Astrocyte (in vitro differentiated cells and primary cell): ENCODE data around the gene MYT1.

Experiments
- CTCF ChIP-seq: IDR thresholded peaks from 2 replicates; pipeline ENCODE4 v1.5.1; 2011; ENCODE audit warnings: low read depth, mild to moderate bottlenecking, inconsistent platforms, low read length, moderate library complexity; ENCODE audit not compliant: insufficient read depth
- EZH2 ChIP-seq: IDR thresholded peaks from 2 replicates; pipeline ENCODE4 v1.6.1; 2012; ENCODE audit warnings: mild to moderate bottlenecking, low read length, inconsistent platforms; ENCODE audit not compliant: insufficient read depth

GRCh38 chr20:64156886-64157875 lies 7.1 kb upstream of the MYT1 start:
- no peak for TF ChIP-seq CTCF
- no peak for TF ChIP-seq EZH2
